Activated CD4-positive, alpha-beta T cell treated with anti-CD3 and anti-CD28 coated beads, Interleukin-2, amount 50 U/mL, for 48 hours (primary cell): Measurements from ENCODE around the gene RNU1-2.
"Not testable (repeated sequence)": the region's sequence is repeated elsewhere in the genome, so short reads cannot be mapped to it uniquely, and the experiment has no call there.

Source experiments
- DNase-seq, 2 experiments: peaks; one replicate each; pipeline ENCODE4 v3.0.0-alpha.2; 2020

The RNU1-2 gene

DNA sequence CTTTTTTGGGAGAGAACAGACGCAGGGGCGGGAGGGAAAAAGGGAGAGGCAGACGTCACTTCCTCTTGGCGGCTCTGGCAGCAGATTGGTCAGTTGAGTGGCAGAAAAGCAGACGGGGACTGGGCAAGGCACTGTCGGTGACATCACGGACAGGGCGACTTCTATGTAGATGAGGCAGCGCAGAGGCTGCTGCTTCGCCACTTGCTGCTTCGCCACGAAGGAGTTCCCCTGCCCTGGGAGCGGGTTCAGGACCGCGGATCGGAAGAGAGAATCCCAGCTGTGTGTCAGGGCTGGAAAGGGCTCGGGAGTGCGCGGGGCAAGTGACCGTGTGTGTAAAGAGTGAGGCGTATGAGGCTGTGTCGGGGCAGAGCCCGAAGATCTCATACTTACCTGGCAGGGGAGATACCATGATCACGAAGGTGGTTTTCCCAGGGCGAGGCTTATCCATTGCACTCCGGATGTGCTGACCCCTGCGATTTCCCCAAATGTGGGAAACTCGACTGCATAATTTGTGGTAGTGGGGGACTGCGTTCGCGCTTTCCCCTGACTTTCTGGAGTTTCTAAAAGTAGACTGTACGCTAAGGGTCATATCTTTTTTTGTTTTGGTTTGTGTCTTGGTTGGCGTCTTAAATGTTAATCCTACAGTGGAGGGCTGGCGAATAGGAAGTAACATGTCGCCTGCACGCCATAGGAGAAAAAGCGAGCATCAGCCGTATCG lies at the start of gene RNU1-2:
Gene RNU1-2 (plus strand): TSS at position 383 of the 718 bp plus-strand sequence.
- peak; percentile 75 to 81 for DNase-seq

DNA sequence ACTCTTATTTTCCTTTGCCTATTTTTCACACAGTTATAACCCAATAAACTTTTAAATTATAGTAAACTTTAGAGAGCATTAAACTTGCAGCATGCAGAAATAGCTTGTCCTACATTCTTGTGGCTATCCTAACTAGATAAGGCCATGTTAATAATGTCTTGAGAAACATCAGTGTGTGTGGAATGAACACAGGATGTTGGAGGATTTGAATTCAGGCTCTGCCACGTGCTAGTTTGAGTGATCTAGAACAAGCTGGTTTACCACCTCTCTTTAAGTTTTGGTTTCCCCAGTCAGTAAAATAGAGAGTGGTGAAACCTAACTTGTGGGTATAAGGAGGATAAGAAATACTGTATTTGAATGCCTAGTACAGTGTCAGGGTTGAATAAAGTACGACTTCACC lies 39.6 kb upstream of the RNU1-2 start:
- not testable (repeated sequence) for DNase-seq

DNA sequence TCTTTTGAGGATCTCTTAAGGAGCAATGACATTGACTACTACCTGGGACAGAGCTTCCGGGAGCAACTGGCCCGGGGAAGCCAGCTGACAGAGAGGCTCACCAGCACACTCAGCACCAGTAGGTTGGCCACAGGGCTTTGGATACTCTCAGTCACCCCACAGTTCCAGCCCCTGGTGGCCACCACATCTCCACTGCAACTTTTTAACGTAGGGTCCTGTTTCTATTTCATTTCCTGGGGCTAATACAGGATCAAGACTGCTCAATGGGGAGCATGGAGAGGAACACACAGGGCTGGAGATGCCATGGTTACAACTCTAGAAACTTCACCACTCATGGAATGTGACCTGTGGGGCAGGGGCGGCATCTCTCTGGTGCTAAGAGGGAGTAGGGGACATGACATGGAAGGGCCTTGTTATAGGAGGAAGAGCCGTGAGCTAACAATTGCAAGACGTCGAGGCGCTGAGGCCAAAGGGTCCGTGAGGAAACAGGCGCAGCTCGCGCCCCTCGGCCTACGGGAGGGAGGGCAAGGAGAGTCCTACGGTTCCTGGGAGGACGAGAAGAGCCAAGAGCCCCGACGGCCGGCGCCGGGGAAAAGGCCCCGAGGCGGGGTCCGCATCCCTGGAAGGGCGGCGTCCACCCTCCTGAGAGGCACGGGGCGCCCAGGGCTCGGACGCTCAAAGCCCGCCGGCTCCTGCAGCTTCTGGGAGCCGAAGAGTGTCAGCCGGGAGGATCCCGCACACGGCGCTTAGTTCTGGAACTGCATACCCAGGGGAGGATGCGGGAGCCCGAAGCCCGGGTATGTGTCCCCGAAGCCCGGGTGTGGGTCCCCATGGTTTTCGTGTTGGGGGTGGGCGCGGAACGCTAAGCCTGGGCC lies 36.4 kb upstream of the RNU1-2 start:
- not testable (repeated sequence) for DNase-seq

DNA sequence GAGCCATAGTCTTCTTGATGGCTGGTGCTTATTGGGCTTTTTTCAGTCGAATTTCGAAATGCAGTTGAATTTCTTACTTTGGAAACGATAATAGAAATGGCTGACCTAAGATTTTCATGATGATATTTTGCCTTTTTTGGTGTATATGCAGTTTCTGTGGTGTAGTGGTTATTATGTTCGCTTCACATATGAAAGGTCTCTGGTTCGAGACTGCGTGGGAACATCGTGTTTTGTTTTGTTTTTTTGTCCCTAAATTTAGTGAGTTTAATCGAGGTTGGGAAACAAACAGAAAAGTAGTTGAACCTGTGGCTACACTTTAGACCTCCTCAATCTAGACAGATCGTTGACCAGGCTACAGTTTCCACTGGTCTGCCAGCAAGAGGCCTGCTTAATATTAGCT lies 35.7 kb upstream of the RNU1-2 start:
- DNase-seq = not testable (repeated sequence)

DNA sequence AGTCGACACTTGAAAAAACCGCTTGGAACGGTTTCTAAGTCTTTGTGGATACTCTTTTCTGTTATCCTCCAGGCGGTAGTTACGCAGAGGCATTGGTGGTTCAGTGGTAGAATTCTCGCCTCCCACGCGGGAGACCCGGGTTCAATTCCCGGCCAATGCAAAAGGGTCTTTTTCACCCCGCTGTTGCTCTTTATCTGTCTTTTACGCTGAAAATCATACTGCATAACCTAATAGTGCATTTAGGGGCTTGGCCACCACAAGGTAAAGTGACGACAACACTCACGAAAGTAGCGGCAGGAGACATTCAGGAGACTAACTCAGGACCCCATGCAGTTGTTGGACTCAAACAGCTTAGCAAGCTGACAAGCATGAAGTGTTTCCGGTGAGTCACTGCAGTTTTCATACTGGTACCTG lies 33.9 kb upstream of the RNU1-2 start:
- DNase-seq = peak; percentile 24 to 37

DNA sequence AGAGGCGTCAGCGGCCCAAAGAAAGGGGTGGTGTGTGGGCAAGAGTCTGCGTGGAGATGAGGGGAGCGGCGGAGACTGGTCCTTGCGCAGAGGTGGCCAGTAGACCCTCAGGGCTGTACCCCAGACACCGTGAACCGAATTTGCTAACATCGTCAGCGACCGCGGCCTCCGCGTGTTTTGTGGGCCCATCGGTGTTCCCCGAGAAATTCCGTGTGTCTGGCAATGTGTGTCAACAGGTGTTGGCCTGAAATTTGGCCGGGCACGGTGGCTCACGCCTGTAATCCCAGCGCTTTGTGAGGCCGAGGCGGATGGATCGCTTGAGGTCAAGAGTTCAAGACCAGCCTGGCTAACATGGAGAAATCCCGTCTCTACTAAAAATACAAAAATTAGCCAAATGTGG lies 33.4 kb upstream of the RNU1-2 start:
- DNase-seq = not testable (repeated sequence)

DNA sequence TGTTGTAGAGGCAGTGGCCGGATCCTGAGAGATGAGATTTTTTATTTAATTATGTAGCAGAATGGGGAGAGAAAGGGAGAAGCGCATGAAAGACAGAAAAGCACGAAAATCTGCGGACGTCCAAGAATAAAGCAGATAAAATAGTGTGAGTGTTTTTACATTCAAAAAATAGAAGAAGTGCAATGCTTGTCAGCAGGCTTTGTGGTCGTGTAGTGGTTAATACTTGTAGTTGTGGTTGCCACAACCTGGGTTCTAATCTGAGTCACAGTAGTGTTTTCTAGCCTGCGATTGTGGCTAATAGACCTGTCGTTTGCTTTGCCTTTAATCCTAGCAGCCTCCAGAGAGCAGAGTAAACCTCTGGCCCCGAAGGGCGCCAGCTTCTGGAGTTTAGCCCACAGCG lies 32.8 kb upstream of the RNU1-2 start:
- DNase-seq = not testable (repeated sequence)

DNA sequence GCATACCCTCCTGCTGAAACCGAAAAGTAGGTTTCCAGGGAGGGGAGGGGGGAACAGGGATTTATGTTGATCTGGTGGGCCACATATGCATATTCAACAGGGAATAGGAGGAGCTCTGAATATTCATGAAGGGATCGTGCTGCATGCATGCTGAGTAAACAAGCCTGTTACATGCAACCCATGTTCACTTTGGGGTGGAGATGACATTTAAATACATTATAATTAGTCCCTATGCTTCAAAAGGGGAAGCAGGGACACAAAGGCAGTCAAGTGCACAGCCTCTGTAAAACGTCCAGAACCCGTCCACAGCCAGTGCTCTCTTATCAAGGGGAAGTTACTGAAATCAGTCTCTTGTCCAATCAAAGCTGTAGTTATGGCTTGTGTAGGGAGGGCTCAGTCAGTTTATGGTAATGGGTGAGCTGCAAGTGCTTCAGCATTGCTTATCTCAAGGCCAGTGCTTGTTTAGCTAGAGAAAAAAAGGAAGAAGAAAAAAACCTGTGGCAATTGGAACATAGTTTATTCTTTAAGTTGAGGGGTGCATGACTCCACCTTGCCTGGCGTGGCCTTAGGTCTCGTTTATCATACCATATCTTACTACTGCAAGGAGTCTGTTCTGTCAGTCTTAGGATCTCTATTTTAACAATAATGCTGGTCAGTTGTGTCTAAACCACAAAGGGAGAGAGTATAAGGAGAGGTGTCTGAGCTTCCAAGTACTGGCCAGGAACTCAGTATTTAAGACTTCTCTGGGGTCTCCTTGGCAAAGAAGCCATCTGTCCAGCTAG lies 28.7 kb upstream of the RNU1-2 start:
- not testable (repeated sequence) for DNase-seq

DNA sequence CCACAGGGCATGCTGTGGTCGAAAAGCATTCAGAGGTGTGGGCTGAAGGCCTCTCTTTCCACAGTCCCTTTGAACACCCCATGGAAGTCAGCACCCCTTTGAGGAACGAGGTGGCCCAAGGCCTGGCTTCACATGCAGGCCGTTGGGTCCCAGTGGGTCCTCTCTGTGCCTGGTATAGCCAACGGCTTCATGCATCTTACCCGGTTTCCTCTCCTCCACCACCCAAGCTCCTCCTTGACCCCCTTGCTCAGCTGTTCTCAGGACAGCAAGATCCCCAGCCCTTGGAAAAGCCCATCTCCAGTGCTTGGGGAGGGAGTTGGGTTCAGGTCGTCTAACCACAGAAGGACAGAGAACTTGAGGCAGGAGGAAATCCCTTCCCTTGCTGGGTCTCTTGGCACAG lies 27.0 kb upstream of the RNU1-2 start:
- DNase-seq = not testable (repeated sequence)

DNA sequence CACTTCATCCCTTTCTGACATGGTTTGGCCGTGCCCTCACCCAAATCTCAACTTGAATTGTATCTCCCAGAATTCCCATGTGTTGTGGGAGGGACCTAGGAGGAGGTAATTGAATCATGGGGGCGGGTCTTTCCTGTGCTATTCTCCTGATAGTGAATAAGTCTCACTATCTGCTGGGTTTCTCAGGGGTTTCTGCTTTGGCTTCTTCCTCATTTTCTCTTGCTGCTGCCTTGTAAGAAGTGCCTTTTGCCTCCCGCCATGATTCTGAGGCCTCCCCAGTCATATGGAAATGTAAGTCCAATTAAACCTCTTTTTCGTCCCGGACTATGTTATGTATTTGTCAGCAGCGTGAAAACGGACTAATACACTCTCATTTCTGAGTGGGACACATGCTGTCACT lies 25.8 kb upstream of the RNU1-2 start:
- not testable (repeated sequence) for DNase-seq

DNA sequence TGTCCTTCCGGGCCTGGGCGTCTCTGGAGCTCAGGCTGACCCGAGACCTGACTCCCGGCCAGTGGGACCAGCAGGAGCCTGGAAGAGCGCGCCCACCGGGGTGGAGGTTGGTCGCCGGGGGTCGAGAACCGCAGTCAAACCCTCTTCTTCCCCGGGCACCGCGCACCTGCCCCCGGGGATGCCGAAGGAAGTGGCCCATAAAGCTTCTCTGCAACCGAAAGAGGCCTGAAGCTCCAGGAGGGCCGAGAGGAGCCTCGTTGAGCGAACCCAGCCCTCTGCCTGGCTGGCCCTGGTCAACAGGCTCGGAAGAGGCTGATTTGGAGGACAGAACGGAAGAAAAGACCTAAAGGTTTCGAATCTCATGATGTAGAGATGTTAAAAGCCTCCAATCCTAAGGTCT lies 24.6 kb upstream of the RNU1-2 start:
- not testable (repeated sequence) for DNase-seq

DNA sequence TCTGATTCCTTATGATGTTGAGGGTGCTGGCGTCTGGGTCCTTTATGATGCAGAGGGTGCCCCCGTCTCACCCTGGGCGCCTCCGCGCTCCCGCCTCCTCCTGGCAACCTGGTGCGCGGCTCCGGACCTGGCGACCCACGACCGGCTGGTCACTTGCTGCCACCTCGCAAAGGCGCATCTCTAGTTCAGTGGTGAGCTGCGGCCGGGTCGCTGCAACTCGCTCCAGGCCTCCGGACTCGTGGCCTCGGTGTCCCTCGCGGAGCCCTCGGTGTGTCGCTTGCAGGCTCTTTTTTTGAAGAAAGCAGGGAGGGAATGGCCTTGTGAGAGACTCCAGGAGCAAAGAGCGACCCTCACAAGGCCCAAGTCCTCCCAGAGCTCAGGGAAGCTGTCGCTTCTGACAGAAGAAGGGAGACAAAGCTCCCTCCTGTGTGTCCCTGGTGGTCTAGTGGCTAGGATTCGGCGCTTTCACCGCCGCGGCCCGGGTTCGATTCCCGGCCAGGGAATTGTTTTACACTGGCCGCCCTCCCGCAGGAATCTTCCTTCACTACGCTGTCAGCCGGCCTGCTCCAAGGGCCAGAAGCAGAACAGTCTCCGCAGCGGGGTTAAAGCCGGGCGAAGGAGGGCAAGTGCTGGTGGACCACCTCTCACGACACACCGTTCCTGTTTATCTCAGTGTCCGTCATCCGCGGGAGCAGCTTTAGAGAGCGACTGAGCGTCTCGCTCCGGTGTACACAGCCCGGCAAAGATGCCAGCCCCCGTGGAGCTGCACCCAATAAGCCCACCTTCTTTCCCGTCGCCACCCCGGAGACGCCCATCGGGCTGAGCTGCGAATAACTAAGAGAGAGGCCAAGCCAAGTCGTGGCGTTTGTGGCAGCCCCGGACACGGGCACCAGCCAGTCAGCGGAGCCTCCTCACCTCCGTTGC lies 23.4 kb upstream of the RNU1-2 start:
- DNase-seq = peak; percentile 75 to 79

DNA sequence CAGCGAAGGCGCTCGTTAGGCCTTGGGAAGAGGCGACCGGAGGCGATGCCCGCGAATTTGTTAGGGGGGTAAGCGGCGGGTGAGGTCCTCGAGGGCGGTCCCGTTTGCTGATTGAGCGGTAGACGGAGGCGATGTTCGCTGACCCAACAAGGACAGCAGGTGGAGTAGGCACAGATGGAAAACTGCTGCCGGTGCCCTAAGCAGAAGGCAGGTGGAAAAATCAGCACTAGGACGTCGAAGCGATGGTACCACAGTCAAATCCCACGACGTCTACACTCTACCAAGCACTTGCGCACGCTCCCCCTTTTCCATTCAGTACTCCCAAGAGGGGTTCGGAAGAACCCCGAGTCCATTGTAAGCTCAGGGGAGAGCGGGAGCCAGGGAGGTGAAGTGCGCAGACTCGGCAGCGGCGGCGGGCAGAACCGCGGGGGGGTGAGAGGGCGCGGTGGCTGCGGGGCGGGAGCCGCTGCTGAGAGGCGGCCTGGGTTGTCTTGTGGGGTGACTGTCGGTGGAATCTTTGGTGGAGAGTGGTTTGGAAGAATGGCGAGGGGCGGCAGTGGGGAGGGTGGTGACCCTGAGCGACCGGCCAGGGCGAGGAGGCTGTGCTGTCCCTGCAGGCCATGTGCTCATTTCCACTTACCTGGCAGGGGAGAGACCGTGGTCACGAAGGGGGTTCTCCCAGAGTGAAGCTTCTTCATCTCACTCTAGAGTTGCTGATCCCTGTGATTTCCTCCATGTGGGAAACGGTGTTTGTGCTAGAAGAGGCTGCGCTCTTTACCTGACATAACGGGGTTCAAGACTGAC lies 22.5 kb upstream of the RNU1-2 start:
- DNase-seq = peak; percentile 26 to 29

DNA sequence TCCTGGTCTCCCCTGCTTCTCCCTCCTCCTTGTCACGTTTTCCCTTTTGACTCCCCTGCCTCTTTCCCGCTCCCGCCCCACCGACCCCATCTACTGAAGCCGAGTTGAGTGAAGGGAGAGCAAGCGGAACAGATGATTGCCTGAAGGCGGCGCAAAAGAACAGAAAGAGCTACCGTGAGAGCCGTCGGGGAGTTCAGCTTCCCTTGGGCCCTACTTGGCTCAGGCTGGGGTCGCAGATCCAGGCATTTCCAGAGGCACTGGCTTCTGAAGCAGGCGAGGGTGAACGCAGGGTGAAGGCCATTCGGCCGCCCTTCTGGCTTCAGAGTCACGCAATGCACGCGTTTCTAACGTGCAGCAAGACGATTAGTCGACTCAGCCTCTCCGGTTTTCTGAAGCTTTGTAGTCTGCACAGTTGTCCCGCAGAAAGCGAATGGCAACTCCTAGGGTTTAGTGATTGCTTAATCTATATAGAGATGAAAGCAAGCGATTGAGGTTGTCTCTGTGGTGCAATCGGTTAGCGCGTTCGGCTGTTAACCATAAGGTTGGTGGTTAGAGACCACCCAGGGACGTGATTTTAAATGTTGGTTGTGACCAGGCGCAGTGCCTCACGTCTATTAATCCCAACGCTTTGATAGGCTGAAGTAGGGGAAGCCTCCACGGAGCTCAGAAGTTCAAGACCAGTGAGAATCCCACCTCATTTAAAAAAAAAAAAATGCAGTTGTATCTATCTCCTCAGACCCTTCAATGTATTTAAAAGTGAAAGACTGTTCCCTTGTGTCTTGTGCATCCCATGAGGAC lies 20.6 kb upstream of the RNU1-2 start:
- not testable (repeated sequence) for DNase-seq

DNA sequence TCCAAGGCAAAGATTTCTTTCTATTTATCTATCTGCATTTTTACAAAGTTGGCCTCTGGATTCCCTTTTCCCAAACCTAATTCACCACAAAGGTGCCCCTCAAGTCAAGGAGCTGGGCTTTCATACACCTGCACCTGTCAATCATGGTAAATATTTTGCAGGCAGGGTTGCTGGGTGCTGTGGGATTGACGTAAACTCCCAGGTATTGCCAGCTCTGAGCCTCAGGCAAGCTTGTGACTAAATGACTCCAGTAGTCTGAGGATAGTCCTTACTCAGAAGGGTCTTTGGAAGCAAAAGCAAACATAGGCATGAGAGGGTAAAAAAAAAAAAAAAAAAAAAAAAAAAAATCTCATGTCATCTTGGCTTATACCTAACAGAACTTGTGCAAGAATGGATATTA lies 14.0 kb upstream of the RNU1-2 start:
- not testable (repeated sequence) for DNase-seq

DNA sequence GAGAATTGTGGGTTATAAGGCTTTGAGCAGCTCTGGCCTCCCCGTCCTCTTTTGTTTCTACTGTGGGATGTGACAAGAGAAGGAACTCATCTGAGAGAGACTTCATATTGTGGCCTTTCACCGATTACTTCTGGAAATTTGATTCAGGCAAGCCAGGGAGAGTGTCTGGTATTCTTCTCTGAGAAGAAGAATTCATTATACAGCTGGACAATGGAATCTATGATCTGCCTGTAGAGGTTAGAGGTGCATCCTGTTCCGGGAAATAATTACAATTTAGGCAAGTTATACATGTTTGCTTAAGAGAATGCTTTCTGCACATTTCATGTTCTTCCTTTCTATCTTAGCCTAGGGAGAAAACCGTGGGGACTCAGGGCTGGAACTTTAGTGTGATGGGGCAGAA lies 12.8 kb upstream of the RNU1-2 start:
- no peak for DNase-seq

DNA sequence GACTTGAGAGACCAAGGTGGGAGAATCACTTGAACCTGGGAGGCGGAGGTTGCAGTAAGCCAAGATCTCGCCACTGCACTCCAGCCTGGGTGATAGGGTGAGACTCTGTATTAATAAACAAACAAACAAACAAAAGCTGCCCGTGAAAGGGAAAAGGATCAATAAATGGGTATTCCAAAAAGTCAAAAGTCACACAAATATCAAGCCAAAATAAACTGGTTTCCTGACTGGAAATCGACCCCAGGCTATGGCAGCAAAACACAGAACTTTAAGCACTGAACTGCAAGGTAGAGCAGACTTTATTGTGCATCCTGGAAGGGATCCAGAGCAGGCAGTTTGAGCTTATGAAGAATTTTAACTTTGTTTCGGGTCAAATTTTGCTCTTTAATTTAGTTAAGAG lies 11.3 kb upstream of the RNU1-2 start:
- not testable (repeated sequence) for DNase-seq

DNA sequence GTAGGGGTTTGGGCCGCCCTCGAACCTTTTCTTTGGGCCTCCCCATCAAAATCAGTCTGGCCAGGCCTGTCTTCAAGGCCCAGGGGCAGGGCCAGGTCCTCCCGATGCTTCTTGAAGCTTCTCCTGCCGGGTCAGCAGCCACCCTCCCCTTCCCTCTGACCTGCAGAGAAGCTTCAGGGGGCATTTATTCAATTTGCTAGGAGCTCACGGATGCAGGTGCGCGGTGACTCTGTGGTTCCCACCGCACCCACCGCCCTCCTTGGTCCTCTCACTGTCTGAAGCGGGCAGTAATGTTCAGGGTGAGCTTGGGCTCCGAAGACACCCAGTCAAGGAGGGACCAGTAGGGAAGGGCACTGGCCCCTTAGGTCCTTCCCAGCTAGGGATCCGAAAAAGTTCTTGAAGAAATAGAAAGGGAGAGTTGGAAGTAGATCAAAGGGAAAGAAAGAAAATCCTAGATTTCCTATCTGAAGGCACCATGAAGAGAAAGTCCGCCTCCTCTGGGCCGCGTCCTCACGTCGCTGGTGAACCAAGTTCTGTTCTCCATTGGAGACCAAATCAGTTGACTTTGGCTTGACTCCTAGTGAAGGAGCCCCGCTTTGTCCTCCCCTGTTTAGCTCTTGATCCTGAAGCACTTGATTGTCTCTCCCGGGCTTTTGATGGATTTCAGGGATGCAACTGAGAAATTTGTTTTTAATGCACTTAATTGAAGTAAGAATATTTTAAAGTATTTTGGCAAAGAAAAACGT lies 8.7 kb upstream of the RNU1-2 start:
- no peak for DNase-seq
